Measurements from ENCODE around the gene ZYG11B.
"Not testable (repeated sequence)": the region's sequence is repeated elsewhere in the genome, so short reads cannot be mapped to it uniquely, and the experiment has no call there.

The ZYG11B gene

GRCh38 chr1:52733368-52733767 lies 7.1 kb downstream of the ZYG11B start:
- H3K27ac ChIP-seq = no peak overlapping the region
- H3K27me3 ChIP-seq = no peaks in the 10 kb centered on the region
- no peaks in the 10 kb centered on the region for H3K9me3 ChIP-seq
- TF ChIP-seq Cebpa-rat (IDR thresholded peaks at IDR 0.05) = no peak
- H3K4me3 ChIP-seq = no peak overlapping the region
- H3K4me1 ChIP-seq = peaks cover 21% of the 10 kb centered on the region
- H3K36me3 ChIP-seq = peaks cover 29% of the 10 kb centered on the region
- H3K4me2 ChIP-seq = no peak overlapping the region
- H4K20me1 ChIP-seq = peaks cover 76% of the 10 kb centered on the region
- H3K9ac ChIP-seq = no peak overlapping the region

DNA sequence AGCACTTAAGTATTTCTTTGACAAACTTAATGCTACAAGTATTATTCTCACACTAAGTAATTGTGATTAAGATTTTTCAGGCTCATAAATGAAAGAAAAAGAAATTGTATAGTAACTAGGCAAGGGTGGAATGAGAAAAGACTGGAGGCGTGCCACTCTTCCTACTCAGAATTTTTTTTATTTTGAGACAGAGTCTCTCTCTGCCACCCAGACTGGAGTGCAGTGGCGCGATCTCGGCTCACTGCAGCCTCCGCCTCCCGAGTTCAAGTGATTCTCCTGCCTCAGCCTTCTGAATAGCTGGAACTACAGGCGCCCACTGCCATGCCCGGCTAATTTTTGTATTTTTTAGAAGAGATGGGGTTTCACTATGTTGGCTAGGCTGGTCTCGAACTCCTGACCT lies 9.1 kb downstream of the ZYG11B start:
- H4K20me1 ChIP-seq = peaks cover 63% of the 10 kb centered on the region

DNA sequence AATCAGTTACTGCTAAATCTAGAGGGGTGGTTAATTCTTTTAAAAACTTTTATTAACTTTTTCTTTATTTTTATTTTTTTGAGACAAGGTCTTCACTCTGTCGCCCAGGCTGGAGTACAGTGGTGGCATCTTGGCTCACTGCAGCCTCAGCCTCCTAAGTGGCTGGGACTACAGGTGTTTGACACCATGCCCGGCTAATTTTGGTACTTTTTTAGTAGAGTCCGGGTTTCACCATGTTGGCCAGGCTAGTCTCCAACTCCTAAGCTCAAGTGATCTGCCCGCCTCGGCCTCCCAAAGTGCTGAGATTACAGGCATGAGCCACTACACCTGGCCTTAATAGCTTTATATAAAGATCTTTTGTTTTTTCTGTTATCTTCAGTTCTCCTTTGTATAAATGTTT lies 11.9 kb downstream of the ZYG11B start:
- H3K4me1 ChIP-seq = no peaks in the 10 kb centered on the region
- no peak for TF ChIP-seq Cebpa-rat (IDR thresholded peaks at IDR 0.05)
- H3K9ac ChIP-seq = no peak overlapping the region
- no peak overlapping the region for H3K27ac ChIP-seq
- peaks cover 28% of the 10 kb centered on the region for H3K9me3 ChIP-seq
- H3K27me3 ChIP-seq = no peaks in the 10 kb centered on the region
- H3K4me2 ChIP-seq = no peak overlapping the region
- no peak overlapping the region for H3K4me3 ChIP-seq
- peaks cover 51% of the 10 kb centered on the region; the same call in 1 of the 2 replicates for H4K20me1 ChIP-seq
- H3K36me3 ChIP-seq = peaks cover 25% of the 10 kb centered on the region

More for the DNA sequence above, 9.1 kb downstream of the ZYG11B start:
- not testable (repeated sequence) for H3K9me3 ChIP-seq, H3K4me2 ChIP-seq, H3K4me3 ChIP-seq, H3K9ac ChIP-seq, H3K27me3 ChIP-seq, H3K27ac ChIP-seq
- Histone ChIP-seq H3K36me3 (peaks cover 22% of the 10 kb centered on the region), H3K4me1 (peaks cover 12% of the 10 kb centered on the region)

GRCh38 chr1:52738893-52739292 lies 12.6 kb downstream of the ZYG11B start:
- no peak overlapping the region for H3K27ac ChIP-seq
- peaks cover 28% of the 10 kb centered on the region for H3K9me3 ChIP-seq
- peaks cover 44% of the 10 kb centered on the region; the same call in 1 of the 2 replicates for H4K20me1 ChIP-seq
- H3K4me2 ChIP-seq = no peak overlapping the region
- no peak for TF ChIP-seq Cebpa-rat (IDR thresholded peaks at IDR 0.05)
- no peaks in the 10 kb centered on the region for H3K27me3 ChIP-seq
- peaks cover 25% of the 10 kb centered on the region for H3K36me3 ChIP-seq
- H3K9ac ChIP-seq = no peak overlapping the region
- H3K4me3 ChIP-seq = no peak overlapping the region
- no peaks in the 10 kb centered on the region for H3K4me1 ChIP-seq

GRCh38 chr1:52739699-52740467 lies 13.6 kb downstream of the ZYG11B start:
- no peaks in the 10 kb centered on the region for H3K4me1 ChIP-seq
- H3K9me3 ChIP-seq = peaks cover 28% of the 10 kb centered on the region

DNA sequence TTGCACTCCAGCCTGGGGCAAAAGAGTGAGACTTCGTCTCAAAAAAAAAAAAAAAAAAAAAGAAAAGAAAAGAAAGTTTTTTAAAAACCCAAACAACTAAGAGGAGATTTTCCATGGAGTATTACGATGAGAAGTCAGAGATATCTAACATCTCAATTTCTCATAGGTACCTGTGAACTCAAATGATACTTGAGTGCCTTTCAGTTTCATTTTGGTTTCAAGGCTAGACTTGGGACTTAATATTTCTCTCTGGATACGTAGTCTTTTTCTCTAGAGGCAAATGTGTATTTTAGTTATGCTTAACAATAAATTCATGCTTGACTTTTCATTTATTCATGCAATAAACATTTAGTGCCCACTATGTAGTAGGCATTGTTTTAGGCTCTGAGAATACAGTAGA lies 15.0 kb downstream of the ZYG11B start:
- H3K4me3 ChIP-seq = no peak overlapping the region
- H4K20me1 ChIP-seq = peaks cover 41% of the 10 kb centered on the region; the same call in 1 of the 2 replicates
- H3K9me3 ChIP-seq = peaks cover 28% of the 10 kb centered on the region
- no peak overlapping the region for H3K9ac ChIP-seq
- H3K36me3 ChIP-seq = peaks cover 25% of the 10 kb centered on the region
- no peaks in the 10 kb centered on the region for H3K27me3 ChIP-seq
- H3K4me1 ChIP-seq = no peaks in the 10 kb centered on the region
- TF ChIP-seq Cebpa-rat (IDR thresholded peaks at IDR 0.05) = no peak
- H3K27ac ChIP-seq = no peak overlapping the region
- no peak overlapping the region for H3K4me2 ChIP-seq

More at GRCh38 chr1:52739699-52740467, 13.6 kb downstream of the ZYG11B start:
- no peak for TF ChIP-seq Cebpa-rat (IDR thresholded peaks at IDR 0.05)
- no peak overlapping the region for H3K9ac ChIP-seq
- no peaks in the 10 kb centered on the region for H3K27me3 ChIP-seq
- H3K4me2 ChIP-seq = no peak overlapping the region
- H3K36me3 ChIP-seq = peaks cover 25% of the 10 kb centered on the region
- H4K20me1 ChIP-seq = peaks cover 41% of the 10 kb centered on the region; the same call in 1 of the 2 replicates
- no peak overlapping the region for H3K27ac ChIP-seq
- no peak overlapping the region for H3K4me3 ChIP-seq

- Histone ChIP-seq H3K9me3 (peaks cover 19% of the 10 kb centered on the region), H3K27ac (no peak overlapping the region), H3K4me1 (peaks cover 30% of the 10 kb centered on the region), H4K20me1 (peaks cover 60% of the 10 kb centered on the region), H3K4me2 (no peak overlapping the region), H3K4me3 (no peak overlapping the region), H3K9ac (no peak overlapping the region), H3K36me3 (peaks cover 18% of the 10 kb centered on the region), H3K27me3 (no peaks in the 10 kb centered on the region)
- TF ChIP-seq Cebpa-rat (IDR thresholded peaks at IDR 0.05) = no peak
Observed at GRCh38 chr1:52746189-52746588, 19.9 kb downstream of the ZYG11B start.

DNA sequence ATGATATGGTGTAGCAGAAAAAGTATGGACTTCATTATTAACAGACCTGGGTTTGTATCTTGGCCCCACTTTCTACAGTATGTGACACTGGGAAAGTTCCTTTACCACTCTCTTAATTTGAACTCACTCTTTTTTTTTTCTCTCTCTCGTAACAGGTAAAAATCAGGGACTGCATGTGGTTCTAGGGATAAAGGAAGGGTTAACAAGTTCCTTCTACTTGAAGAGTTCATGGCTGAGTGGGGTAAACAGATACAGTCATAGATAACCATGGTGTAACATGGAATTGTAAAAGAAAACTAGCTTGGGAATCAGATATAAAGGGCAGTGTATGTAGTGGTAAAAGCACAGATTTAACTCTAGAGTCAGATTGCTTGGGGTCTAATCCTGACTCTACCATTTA lies 21.2 kb downstream of the ZYG11B start:
- H3K9me3 ChIP-seq = peaks cover 7% of the 10 kb centered on the region
- H3K4me2 ChIP-seq = no peak overlapping the region
- peaks cover 7% of the 10 kb centered on the region for H3K36me3 ChIP-seq
- H3K27ac ChIP-seq = no peak overlapping the region
- H3K4me3 ChIP-seq = no peak overlapping the region
- H4K20me1 ChIP-seq = peaks cover 68% of the 10 kb centered on the region
- TF ChIP-seq Cebpa-rat (IDR thresholded peaks at IDR 0.05) = no peak
- H3K4me1 ChIP-seq = peaks cover 39% of the 10 kb centered on the region
- no peak overlapping the region for H3K9ac ChIP-seq
- H3K27me3 ChIP-seq = no peaks in the 10 kb centered on the region

GRCh38 chr1:52748119-52748518 lies 21.9 kb downstream of the ZYG11B start:
- Histone ChIP-seq H3K4me1 (peaks cover 39% of the 10 kb centered on the region), H3K27ac (no peak overlapping the region), H3K9me3 (0 out of 2 replicates have a peak, but pooled peaks cover under 1% of the 10 kb centered on the region), H3K27me3 (no peaks in the 10 kb centered on the region), H3K36me3 (no peaks in the 10 kb centered on the region), H3K4me2 (peak overlapping the region; percentile 75; the same call in 1 of the 2 replicates), H3K4me3 (no peak overlapping the region), H3K9ac (no peak overlapping the region), H4K20me1 (peaks cover 69% of the 10 kb centered on the region)
- no peak for TF ChIP-seq Cebpa-rat (IDR thresholded peaks at IDR 0.05)

DNA sequence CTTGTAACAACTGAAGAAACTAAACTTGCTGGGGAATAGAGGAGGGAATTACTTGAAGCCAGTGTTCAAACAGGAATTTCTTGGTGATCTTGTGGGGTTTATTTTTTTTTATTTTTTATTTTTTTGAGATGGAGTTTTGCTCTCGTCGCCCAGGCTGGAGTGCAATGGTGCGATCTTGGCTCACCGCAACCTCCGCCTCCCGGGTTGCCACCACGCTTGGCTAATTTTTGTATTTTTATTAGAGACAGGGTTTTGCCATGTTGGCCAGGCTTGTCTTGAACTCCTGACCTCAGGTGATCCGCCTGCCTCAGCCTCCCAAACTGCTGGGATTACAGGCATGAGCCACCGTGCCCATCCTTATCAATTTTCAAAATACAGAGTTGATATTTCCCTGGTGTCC lies 23.2 kb downstream of the ZYG11B start:
- Histone ChIP-seq H3K4me1 (peaks cover 39% of the 10 kb centered on the region), H4K20me1 (peaks cover 69% of the 10 kb centered on the region), H3K4me2 (peak overlapping the region; percentile 75), H3K27ac (peak overlapping the region; percentile 21)
- not testable (repeated sequence) for H3K9me3 ChIP-seq, H3K9ac ChIP-seq, H3K27me3 ChIP-seq, H3K4me3 ChIP-seq, H3K36me3 ChIP-seq

DNA sequence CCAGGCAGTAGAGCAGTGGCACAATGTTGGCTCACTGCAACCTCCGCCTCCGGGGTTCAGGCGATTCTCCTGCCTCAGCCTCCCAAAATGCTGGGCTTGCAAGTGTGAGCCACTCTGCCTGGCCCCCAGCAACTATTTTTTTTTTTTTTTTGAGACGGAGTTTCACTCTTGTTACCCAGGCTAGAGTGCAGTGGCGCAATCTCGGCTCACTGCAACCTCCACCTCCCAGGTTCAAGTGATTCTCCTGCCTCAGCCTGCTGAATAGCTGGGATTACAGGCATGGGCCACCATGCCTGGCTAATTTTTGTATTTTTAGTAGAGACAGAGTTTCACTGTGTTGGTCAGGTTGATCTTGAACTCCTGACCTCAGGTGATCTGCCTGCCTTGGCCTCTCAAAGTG lies 23.9 kb downstream of the ZYG11B start:
- Histone ChIP-seq H3K4me1 (peaks cover 39% of the 10 kb centered on the region), H3K4me2 (peak overlapping the region; percentile 75), H4K20me1 (peaks cover 65% of the 10 kb centered on the region)
- H3K27me3 ChIP-seq, H3K9me3 ChIP-seq, H3K36me3 ChIP-seq, H3K27ac ChIP-seq, H3K9ac ChIP-seq, H3K4me3 ChIP-seq: not testable (repeated sequence)
